Large intestine (tissue), 12 donors: ENCODE data around the gene NKX1-2. TPM values are rescaled to one million over a fixed set of nuclear protein-coding genes. Genes with fewer than 3 reads are reported as not detected.

Experiments used
- DNase-seq, 2 donors: peaks; one replicate each; pipeline versions ENCODE4 v3.0.0 to v3.0.0-alpha.2; 2013
- H3K27ac ChIP-seq: one replicate; pipeline ENCODE4 v1.5.1; 2013; ENCODE audit warnings: low read length
- H3K27me3 ChIP-seq: 2 replicates; pipeline ENCODE4 v1.6.1; 2013; ENCODE audit warnings: low read length; ENCODE audit not compliant: control insufficient read depth, insufficient read depth
- H3K36me3 ChIP-seq: 2 replicates; pipeline ENCODE4 v1.6.1; 2013; ENCODE audit warnings: low read length; ENCODE audit not compliant: control insufficient read depth, insufficient read depth
- H3K4me1 ChIP-seq: one replicate; pipeline ENCODE4 v1.6.1; 2013; ENCODE audit warnings: low read length; ENCODE audit not compliant: control insufficient read depth, insufficient read depth
- H3K4me3 ChIP-seq: one replicate; pipeline ENCODE4 v1.5.1; 2013; ENCODE audit warnings: low read length
- H3K9me3 ChIP-seq: one replicate; pipeline ENCODE4 v1.6.1; 2013; ENCODE audit warnings: mild to moderate bottlenecking, low read depth, low read length, moderate library complexity; ENCODE audit not compliant: control insufficient read depth
- WGBS: methylation state at CpG from one replicate; pipeline ENCODE4 v1.1.5; 2013; ENCODE audit warnings: low lambda C conversion rate; ENCODE audit not compliant: insufficient coverage; 5-methylcytosine and 5-hydroxymethylcytosine counted together
- long read RNA-seq, 11 donors: transcript quantifications; one replicate each; lab custom pipeline, GENCODE V29; 2026
- polyA plus RNA-seq: library from polyadenylated mRNA; unstranded; fragments of 120-200 nt; gene quantifications from one replicate; pipeline ENCODE4 v1.2.1, GENCODE V29; 2013

The NKX1-2 gene
- 7.7 TPM for polyA plus RNA-seq
- long read RNA-seq, donor 1, partial matches to known transcripts, result 0 of 1 reads
- long read RNA-seq, donor 1, other reads (novel, unspliced or antisense), result 0 of 1 reads
- long read RNA-seq, donor 2, partial matches to known transcripts, result 0 of 2 reads
- long read RNA-seq, donor 2, other reads (novel, unspliced or antisense), result 0 of 2 reads
- long read RNA-seq, donor 3, result 0 reads
- long read RNA-seq, donor 4, result 0 reads
- long read RNA-seq, donor 5, result 0 reads
- long read RNA-seq, donor 6, transcript NKX1-2-201 (2 exons, 3,364 nt), result major isoform, 5 of 142 reads
- long read RNA-seq, donor 6, partial matches to known transcripts, result 109 of 142 reads
- long read RNA-seq, donor 6, other reads (novel, unspliced or antisense), result 28 of 142 reads
- long read RNA-seq, donor 7, result 0 reads
- long read RNA-seq, donor 8, partial matches to known transcripts, result 118 of 141 reads
- long read RNA-seq, donor 8, other reads (novel, unspliced or antisense), result 19 of 141 reads
- long read RNA-seq, donor 9, partial matches to known transcripts, result 57 of 80 reads
- long read RNA-seq, donor 9, other reads (novel, unspliced or antisense), result 21 of 80 reads
- long read RNA-seq, donor 10, transcript NKX1-2-201 (2 exons, 3,364 nt), result major isoform, 5 of 5 reads
- long read RNA-seq, donor 10, partial matches to known transcripts, result 0 of 5 reads
- long read RNA-seq, donor 10, other reads (novel, unspliced or antisense), result 0 of 5 reads
- long read RNA-seq, donor 11, partial matches to known transcripts, result 0 of 2 reads
- long read RNA-seq, donor 11, other reads (novel, unspliced or antisense), result 0 of 2 reads

- no CpG with 5 or more reads among the region's 57 CpGs for WGBS
- peaks cover 79% of the 10 kb centered on the region for H3K27me3 ChIP-seq
- peak in 1 of 2 donors; percentile 74 for DNase-seq
Observed at GRCh38 chr10:124450012-124450782, at the start of gene NKX1-2. Gene NKX1-2, minus strand, starts transcription at chr10:124450035. Its CDS starts 92 bp downstream, at chr10:124449943.

GRCh38 chr10:124498056-124498455 lies 48.2 kb upstream of the NKX1-2 start:
- 81% methylated on average over 3 of the region's 8 CpGs for WGBS
- H3K4me3 ChIP-seq, result no peak overlapping the region
- no peak overlapping the region for H3K27ac ChIP-seq
- no peaks in the 10 kb centered on the region for H3K9me3 ChIP-seq
- DNase-seq, result no peak
- no peaks in the 10 kb centered on the region for H3K4me1 ChIP-seq
- peaks cover 13% of the 10 kb centered on the region for H3K36me3 ChIP-seq
- no peaks in the 10 kb centered on the region for H3K27me3 ChIP-seq

More at GRCh38 chr10:124450012-124450782, at the start of gene NKX1-2:
- Histone ChIP-seq H3K9me3 (no peaks in the 10 kb centered on the region), H3K36me3 (no peaks in the 10 kb centered on the region), H3K4me1 (peaks cover 18% of the 10 kb centered on the region), H3K27ac (no peak within 1 kb of the TSS), H3K4me3 (peak within 1 kb of the TSS; percentile 64)

- no peak for DNase-seq
- Histone ChIP-seq H3K9me3 (no peaks in the 10 kb centered on the region), H3K27me3 (no peaks in the 10 kb centered on the region), H3K4me3 (no peak overlapping the region), H3K27ac (no peak overlapping the region), H3K4me1 (no peaks in the 10 kb centered on the region), H3K36me3 (peaks cover 13% of the 10 kb centered on the region)
- WGBS, result no CpG with 5 or more reads among the region's 15 CpGs
Observed at GRCh38 chr10:124497196-124497881, 47.5 kb upstream of the NKX1-2 start.

GRCh38 chr10:124496620-124497019 lies 46.8 kb upstream of the NKX1-2 start:
- no peak overlapping the region for H3K27ac ChIP-seq
- DNase-seq, result peak in 1 of 2 donors; percentile 35
- no peaks in the 10 kb centered on the region for H3K27me3 ChIP-seq
- no peak overlapping the region for H3K4me3 ChIP-seq
- H3K9me3 ChIP-seq, result no peaks in the 10 kb centered on the region
- peaks cover 13% of the 10 kb centered on the region for H3K36me3 ChIP-seq
- no peaks in the 10 kb centered on the region for H3K4me1 ChIP-seq
- WGBS, result no CpG with 5 or more reads among the region's 24 CpGs

- H3K36me3 ChIP-seq, result peaks cover 12% of the 10 kb centered on the region
- no peaks in the 10 kb centered on the region for H3K4me1 ChIP-seq
- WGBS, result no CpG with 5 or more reads among the region's 14 CpGs
- no peak for DNase-seq
- no peaks in the 10 kb centered on the region for H3K9me3 ChIP-seq
- H3K4me3 ChIP-seq, result no peak overlapping the region
- no peak overlapping the region for H3K27ac ChIP-seq
- H3K27me3 ChIP-seq, result no peaks in the 10 kb centered on the region
Observed at GRCh38 chr10:124496150-124496549, 46.3 kb upstream of the NKX1-2 start.

GRCh38 chr10:124495725-124496124 lies 45.9 kb upstream of the NKX1-2 start:
- WGBS, result no CpG with 5 or more reads among the region's 11 CpGs
- Histone ChIP-seq H3K4me1 (no peaks in the 10 kb centered on the region), H3K36me3 (peaks cover 8% of the 10 kb centered on the region), H3K27me3 (no peaks in the 10 kb centered on the region), H3K9me3 (no peaks in the 10 kb centered on the region), H3K4me3 (no peak overlapping the region), H3K27ac (no peak overlapping the region)
- no peak for DNase-seq

- no peaks in the 10 kb centered on the region for H3K4me1 ChIP-seq
- H3K27ac ChIP-seq, result no peak overlapping the region
- no peaks in the 10 kb centered on the region for H3K9me3 ChIP-seq
- DNase-seq, result no peak
- WGBS, result no CpG with 5 or more reads among the region's 7 CpGs
- H3K36me3 ChIP-seq, result peaks cover 11% of the 10 kb centered on the region
- H3K27me3 ChIP-seq, result no peaks in the 10 kb centered on the region
- no peak overlapping the region for H3K4me3 ChIP-seq
Observed at GRCh38 chr10:124495162-124495561, 45.3 kb upstream of the NKX1-2 start.

GRCh38 chr10:124494046-124494807 lies 44.4 kb upstream of the NKX1-2 start:
- Histone ChIP-seq H3K36me3 (peaks cover 16% of the 10 kb centered on the region), H3K27ac (no peak overlapping the region), H3K27me3 (no peaks in the 10 kb centered on the region), H3K4me1 (no peaks in the 10 kb centered on the region), H3K9me3 (no peaks in the 10 kb centered on the region), H3K4me3 (no peak overlapping the region)
- 83% methylated on average over 1 of the region's 16 CpGs for WGBS
- DNase-seq, result no peak

GRCh38 chr10:124493214-124493882 lies 43.5 kb upstream of the NKX1-2 start:
- H3K36me3 ChIP-seq, result peaks cover 21% of the 10 kb centered on the region
- no peaks in the 10 kb centered on the region for H3K9me3 ChIP-seq
- H3K27ac ChIP-seq, result no peak overlapping the region
- H3K4me1 ChIP-seq, result no peaks in the 10 kb centered on the region
- no peak for DNase-seq
- no peak overlapping the region for H3K4me3 ChIP-seq
- no peaks in the 10 kb centered on the region for H3K27me3 ChIP-seq
- WGBS, result 70% methylated on average over 2 of the region's 23 CpGs
